Muscle layer of colon (tissue), 2 donors: ENCODE data around the gene TRIM37.

Experiments
- H3K27ac ChIP-seq: one replicate; pipeline ENCODE4 v1.7.0; 2013; ENCODE audit warnings: low read depth, mild to moderate bottlenecking, low read length, moderate library complexity
- H3K27me3 ChIP-seq, 2 donors: one replicate each; pipeline ENCODE4 v1.7.0; 2013; ENCODE audit warnings: low read length in 2 of 2, mild to moderate bottlenecking in 2 of 2; ENCODE audit not compliant: insufficient read depth in 2 of 2, control insufficient read depth in 1 of 2
- H3K36me3 ChIP-seq: one replicate; pipeline ENCODE4 v1.7.0; 2013; ENCODE audit warnings: mild to moderate bottlenecking, low read length; ENCODE audit not compliant: insufficient read depth
- H3K4me1 ChIP-seq: one replicate; pipeline ENCODE4 v1.7.0; 2013; ENCODE audit warnings: mild to moderate bottlenecking, low read length; ENCODE audit not compliant: insufficient read depth
- H3K4me3 ChIP-seq, 2 donors: one replicate each; pipeline ENCODE4 v1.7.0; 2013; ENCODE audit warnings: low read length in 2 of 2, low read depth in 1 of 2, mild to moderate bottlenecking in 1 of 2, moderate library complexity in 1 of 2
- H3K9ac ChIP-seq: one replicate; pipeline ENCODE4 v1.7.0; 2013; ENCODE audit warnings: low read length
- H3K9me3 ChIP-seq: one replicate; pipeline ENCODE4 v1.7.0; 2013; ENCODE audit warnings: mild to moderate bottlenecking, low read length
- donor health status: abdominal sarcoma.
- donor health status: Adenocarcinoma of cecum.

The TRIM37 gene

GRCh38 chr17:59106463-59107305, at the start of gene TRIM37:
Gene TRIM37, minus strand, starts transcription at chr17:59106880. Its CDS starts 419 bp downstream, at chr17:59106461.
- H3K36me3 ChIP-seq, result no peaks in the 10 kb centered on the region
- peak within 1 kb of the TSS; percentile 91 for H3K27ac ChIP-seq
- H3K9ac ChIP-seq, result peak within 1 kb of the TSS; percentile 92
- peak within 1 kb of the TSS; percentile 50 to 98 for H3K4me3 ChIP-seq
- H3K9me3 ChIP-seq, result no peaks in the 10 kb centered on the region
- peaks cover 18% of the 10 kb centered on the region for H3K4me1 ChIP-seq
- H3K27me3 ChIP-seq, result no peaks in the 10 kb centered on the region

GRCh38 chr17:59155439-59156177, 48.9 kb upstream of the TRIM37 start, which contains the start of gene PRR11:
Gene PRR11, plus strand, starts transcription at chr17:59155746. Its CDS starts 14,007 bp downstream, at chr17:59169753.
- H3K4me3 ChIP-seq, result peak within 1 kb of the TSS; percentile 54 to 97
- H3K27ac ChIP-seq, result peak within 1 kb of the TSS; percentile 78
- H3K4me1 ChIP-seq, result peaks cover 8% of the 10 kb centered on the region

GRCh38 chr17:59154721-59155438, 48.2 kb upstream of the TRIM37 start, which contains the start of gene SKA2:
Gene SKA2, minus strand, starts transcription at chr17:59155186. Its CDS starts 23 bp downstream, at chr17:59155163.
- Histone ChIP-seq H3K27me3 (no peaks in the 10 kb centered on the region), H3K4me3 (peak within 1 kb of the TSS; percentile 54 to 97), H3K4me1 (peaks cover 8% of the 10 kb centered on the region), H3K9ac (peak within 1 kb of the TSS; percentile 85), H3K27ac (peak within 1 kb of the TSS; percentile 78), H3K36me3 (no peaks in the 10 kb centered on the region), H3K9me3 (no peaks in the 10 kb centered on the region)

More at GRCh38 chr17:59155439-59156177, 48.9 kb upstream of the TRIM37 start, which contains the start of gene PRR11:
- no peaks in the 10 kb centered on the region for H3K27me3 ChIP-seq
- peak within 1 kb of the TSS; percentile 85 for H3K9ac ChIP-seq
- H3K9me3 ChIP-seq, result no peaks in the 10 kb centered on the region
- H3K36me3 ChIP-seq, result no peaks in the 10 kb centered on the region

- Histone ChIP-seq H3K36me3 (no peaks in the 10 kb centered on the region), H3K27me3 (no peaks in the 10 kb centered on the region), H3K27ac (peak overlapping the region; percentile 78), H3K4me1 (peaks cover 8% of the 10 kb centered on the region), H3K9ac (peak overlapping the region; percentile 85), H3K9me3 (no peaks in the 10 kb centered on the region), H3K4me3 (peak overlapping the region; percentile 54 to 97)
These were observed 47.6 kb upstream of the TRIM37 start for GRCh38 chr17:59154292-59154720.

- H3K36me3 ChIP-seq, result no peaks in the 10 kb centered on the region
- H3K4me3 ChIP-seq, result no peak overlapping the region
- peaks cover 8% of the 10 kb centered on the region for H3K4me1 ChIP-seq
- no peak overlapping the region for H3K27ac ChIP-seq
- no peaks in the 10 kb centered on the region for H3K9me3 ChIP-seq
- no peaks in the 10 kb centered on the region for H3K27me3 ChIP-seq
- no peak overlapping the region for H3K9ac ChIP-seq
These were observed 46.2 kb upstream of the TRIM37 start for GRCh38 chr17:59152925-59153324.

GRCh38 chr17:59151591-59151990, 44.9 kb upstream of the TRIM37 start:
- Histone ChIP-seq H3K4me3 (no peak overlapping the region), H3K36me3 (no peaks in the 10 kb centered on the region), H3K27me3 (no peaks in the 10 kb centered on the region), H3K27ac (no peak overlapping the region), H3K9ac (no peak overlapping the region), H3K4me1 (peaks cover 7% of the 10 kb centered on the region), H3K9me3 (no peaks in the 10 kb centered on the region)

GRCh38 chr17:59151006-59151405, 44.3 kb upstream of the TRIM37 start:
- H3K9me3 ChIP-seq, result no peaks in the 10 kb centered on the region
- no peaks in the 10 kb centered on the region for H3K27me3 ChIP-seq
- no peaks in the 10 kb centered on the region for H3K36me3 ChIP-seq
- no peak overlapping the region for H3K9ac ChIP-seq
- H3K4me1 ChIP-seq, result peaks cover 1% of the 10 kb centered on the region
- no peak overlapping the region for H3K4me3 ChIP-seq
- H3K27ac ChIP-seq, result no peak overlapping the region

GRCh38 chr17:59149841-59150511, 43.3 kb upstream of the TRIM37 start:
- Histone ChIP-seq H3K36me3 (no peaks in the 10 kb centered on the region), H3K27ac (no peak overlapping the region), H3K4me1 (no peaks in the 10 kb centered on the region), H3K4me3 (no peak overlapping the region), H3K27me3 (no peaks in the 10 kb centered on the region), H3K9me3 (no peaks in the 10 kb centered on the region), H3K9ac (no peak overlapping the region)

- Histone ChIP-seq H3K4me1 (no peaks in the 10 kb centered on the region), H3K9me3 (no peaks in the 10 kb centered on the region), H3K36me3 (no peaks in the 10 kb centered on the region), H3K9ac (no peak overlapping the region), H3K27me3 (no peaks in the 10 kb centered on the region), H3K4me3 (no peak overlapping the region), H3K27ac (no peak overlapping the region)
These were observed 42.4 kb upstream of the TRIM37 start for GRCh38 chr17:59149051-59149450.

- no peaks in the 10 kb centered on the region for H3K27me3 ChIP-seq
These were observed 39.0 kb upstream of the TRIM37 start for GRCh38 chr17:59145571-59146096.

More at GRCh38 chr17:59145571-59146096, 39.0 kb upstream of the TRIM37 start:
- Histone ChIP-seq H3K27ac (no peak overlapping the region), H3K4me1 (no peaks in the 10 kb centered on the region), H3K4me3 (no peak overlapping the region), H3K9ac (no peak overlapping the region), H3K9me3 (no peaks in the 10 kb centered on the region), H3K36me3 (no peaks in the 10 kb centered on the region)
